Measurements from ENCODE around the gene PHLPP1.

The PHLPP1 gene

GRCh38 chr18:62717169-62717924 lies 2.0 kb downstream of the PHLPP1 start:
- DNase-seq (ENCODE audit: low read depth, low spot score): peak; percentile 83
- peak overlapping the region; percentile 81 for H3K27ac ChIP-seq

GRCh38 chr18:62717925-62718800 lies 2.8 kb downstream of the PHLPP1 start:
- no peak for DNase-seq (ENCODE audit: low read depth, low spot score)
- H3K27ac ChIP-seq: peak overlapping the region; percentile 81

GRCh38 chr18:62720048-62720447 lies 4.7 kb downstream of the PHLPP1 start:
- DNase-seq (ENCODE audit: low read depth, low spot score): no peak
- no peak overlapping the region for H3K27ac ChIP-seq

- DNase-seq (ENCODE audit: low read depth, low spot score): no peak
- H3K27ac ChIP-seq: no peak overlapping the region
Measured at GRCh38 chr18:62720766-62721613, 5.6 kb downstream of the PHLPP1 start.

GRCh38 chr18:62721839-62722795 lies 6.8 kb downstream of the PHLPP1 start:
- no peak for DNase-seq (ENCODE audit: low read depth, low spot score)
- H3K27ac ChIP-seq: no peak overlapping the region

- DNase-seq (ENCODE audit: low read depth, low spot score): no peak
- H3K27ac ChIP-seq: no peak overlapping the region
Measured at GRCh38 chr18:62723666-62724281, 8.4 kb downstream of the PHLPP1 start.

GRCh38 chr18:62725896-62726295 lies 10.6 kb downstream of the PHLPP1 start:
- no peak overlapping the region for H3K27ac ChIP-seq
- DNase-seq (ENCODE audit: low read depth, low spot score): no peak

- H3K27ac ChIP-seq: no peak overlapping the region
- no peak for DNase-seq (ENCODE audit: low read depth, low spot score)
Measured at GRCh38 chr18:62728254-62728653, 12.9 kb downstream of the PHLPP1 start.

GRCh38 chr18:62729487-62730386 lies 14.4 kb downstream of the PHLPP1 start:
- no peak overlapping the region for H3K27ac ChIP-seq
- no peak for DNase-seq (ENCODE audit: low read depth, low spot score)

- DNase-seq (ENCODE audit: low read depth, low spot score): no peak
- no peak overlapping the region for H3K27ac ChIP-seq
Measured at GRCh38 chr18:62730941-62731340, 15.6 kb downstream of the PHLPP1 start.

GRCh38 chr18:62732617-62733016 lies 17.3 kb downstream of the PHLPP1 start:
- H3K27ac ChIP-seq: no peak overlapping the region
- DNase-seq (ENCODE audit: low read depth, low spot score): no peak

- DNase-seq (ENCODE audit: low read depth, low spot score): no peak
- no peak overlapping the region for H3K27ac ChIP-seq
Measured at GRCh38 chr18:62734290-62734689, 18.9 kb downstream of the PHLPP1 start.

GRCh38 chr18:62735387-62735786 lies 20.0 kb downstream of the PHLPP1 start:
- H3K27ac ChIP-seq: no peak overlapping the region
- DNase-seq (ENCODE audit: low read depth, low spot score): no peak

- H3K27ac ChIP-seq: no peak overlapping the region
- no peak for DNase-seq (ENCODE audit: low read depth, low spot score)
Measured at GRCh38 chr18:62736077-62736855, 20.9 kb downstream of the PHLPP1 start.

GRCh38 chr18:62737241-62737873 lies 22.0 kb downstream of the PHLPP1 start:
- H3K27ac ChIP-seq: no peak overlapping the region
- no peak for DNase-seq (ENCODE audit: low read depth, low spot score)

- no peak for DNase-seq (ENCODE audit: low read depth, low spot score)
- H3K27ac ChIP-seq: no peak overlapping the region
Measured at GRCh38 chr18:62738639-62739038, 23.3 kb downstream of the PHLPP1 start.

GRCh38 chr18:62739911-62740310 lies 24.6 kb downstream of the PHLPP1 start:
- no peak for DNase-seq (ENCODE audit: low read depth, low spot score)

More at GRCh38 chr18:62739911-62740310, 24.6 kb downstream of the PHLPP1 start:
- no peak overlapping the region for H3K27ac ChIP-seq
